Measurements from ENCODE around the gene MYRFL. TPM values are rescaled to one million over a fixed set of nuclear protein-coding genes. Genes with fewer than 3 reads are reported as not detected.

Gene MYRFL
- total RNA-seq, 1 donor from 2014 or later: not detected

- ATAC-seq (peak in 1 of 2 donors; percentile 38), DNase-seq (no peak)
- Histone ChIP-seq H3K4me3 (no peak overlapping the region), H3K27ac (no peak overlapping the region), H3K9me3 (no peaks in the 10 kb centered on the region), H3K27me3 (ENCODE audit: low read depth) (no peaks in the 10 kb centered on the region), H3K4me1 (no peaks in the 10 kb centered on the region), H3K36me3 (no peaks in the 10 kb centered on the region)
- TF ChIP-seq, protein P1, sequence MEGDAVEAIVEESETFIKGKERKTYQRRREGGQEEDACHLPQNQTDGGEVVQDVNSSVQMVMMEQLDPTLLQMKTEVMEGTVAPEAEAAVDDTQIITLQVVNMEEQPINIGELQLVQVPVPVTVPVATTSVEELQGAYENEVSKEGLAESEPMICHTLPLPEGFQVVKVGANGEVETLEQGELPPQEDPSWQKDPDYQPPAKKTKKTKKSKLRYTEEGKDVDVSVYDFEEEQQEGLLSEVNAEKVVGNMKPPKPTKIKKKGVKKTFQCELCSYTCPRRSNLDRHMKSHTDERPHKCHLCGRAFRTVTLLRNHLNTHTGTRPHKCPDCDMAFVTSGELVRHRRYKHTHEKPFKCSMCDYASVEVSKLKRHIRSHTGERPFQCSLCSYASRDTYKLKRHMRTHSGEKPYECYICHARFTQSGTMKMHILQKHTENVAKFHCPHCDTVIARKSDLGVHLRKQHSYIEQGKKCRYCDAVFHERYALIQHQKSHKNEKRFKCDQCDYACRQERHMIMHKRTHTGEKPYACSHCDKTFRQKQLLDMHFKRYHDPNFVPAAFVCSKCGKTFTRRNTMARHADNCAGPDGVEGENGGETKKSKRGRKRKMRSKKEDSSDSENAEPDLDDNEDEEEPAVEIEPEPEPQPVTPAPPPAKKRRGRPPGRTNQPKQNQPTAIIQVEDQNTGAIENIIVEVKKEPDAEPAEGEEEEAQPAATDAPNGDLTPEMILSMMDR (IDR thresholded peaks at IDR 0.05): no peak
- intact Hi-C loops (cut with DNase I): no loop called here
Measured at GRCh38 chr12:69868695-69869094, 43.7 kb downstream of the MYRFL start.

DNA sequence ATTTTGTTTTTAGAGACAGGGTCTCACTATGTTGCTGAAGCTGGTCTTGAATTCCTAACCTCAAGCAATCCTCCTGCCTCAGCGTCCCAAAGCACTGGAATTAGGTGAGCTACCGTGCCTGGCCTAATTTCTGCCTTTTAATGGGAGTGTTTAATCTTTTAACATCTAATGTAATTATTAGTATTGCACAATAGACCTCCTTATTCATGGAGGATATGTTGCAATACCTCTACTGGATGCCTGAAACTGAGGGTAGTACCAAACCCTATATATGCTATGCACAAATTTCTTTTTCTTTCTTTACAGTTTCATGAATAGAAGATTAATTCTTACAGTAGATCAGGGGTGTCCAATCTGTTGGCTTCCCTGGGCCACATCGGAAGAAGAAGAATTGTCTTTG lies 47.8 kb downstream of the MYRFL start:
- Histone ChIP-seq H3K27me3 (ENCODE audit: low read depth) (no peaks in the 10 kb centered on the region), H3K4me3 (no peak overlapping the region), H3K27ac (no peak overlapping the region), H3K36me3 (no peaks in the 10 kb centered on the region), H3K4me1 (no peaks in the 10 kb centered on the region), H3K9me3 (no peaks in the 10 kb centered on the region)
- ATAC-seq (peak in 1 of 2 donors; percentile 51), DNase-seq (no peak)
- intact Hi-C loops (cut with DNase I): no loop called here
- TF ChIP-seq, protein P1 (IDR thresholded peaks at IDR 0.05): no peak

- Histone ChIP-seq H3K4me1 (no peaks in the 10 kb centered on the region), H3K4me3 (no peak overlapping the region), H3K27ac (no peak overlapping the region), H3K27me3 (ENCODE audit: low read depth) (no peaks in the 10 kb centered on the region), H3K36me3 (no peaks in the 10 kb centered on the region), H3K9me3 (no peaks in the 10 kb centered on the region)
- ATAC-seq (no peak), DNase-seq (no peak)
- intact Hi-C loops (cut with DNase I): no loop called here
- TF ChIP-seq, protein P1 (IDR thresholded peaks at IDR 0.05): no peak
Measured at GRCh38 chr12:69873429-69873828, 48.4 kb downstream of the MYRFL start.

DNA sequence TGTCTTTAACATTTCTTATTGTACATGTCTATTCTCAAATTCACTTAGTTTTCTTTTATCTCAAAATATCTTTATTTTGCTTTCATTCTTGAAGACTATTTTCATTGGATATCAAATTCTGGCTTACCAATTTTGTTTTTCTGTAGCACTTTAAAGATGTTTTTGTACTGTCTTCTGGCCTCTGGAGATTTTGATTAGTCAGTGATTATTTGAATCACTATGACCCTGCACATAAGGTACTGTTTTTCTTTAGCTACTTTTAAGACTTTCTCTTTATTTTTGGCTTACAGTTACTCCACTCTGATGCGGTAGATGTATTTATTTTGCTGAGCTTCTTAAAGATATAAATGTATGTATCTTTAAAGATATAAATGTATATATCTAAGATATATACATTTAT lies 49.6 kb downstream of the MYRFL start:
- Histone ChIP-seq H3K4me3 (no peak overlapping the region), H3K4me1 (peaks cover 8% of the 10 kb centered on the region), H3K27me3 (ENCODE audit: low read depth) (no peaks in the 10 kb centered on the region), H3K27ac (no peak overlapping the region), H3K36me3 (no peaks in the 10 kb centered on the region), H3K9me3 (no peaks in the 10 kb centered on the region)
- intact Hi-C loops (cut with DNase I): no loop called here
- ATAC-seq: no peak
- DNase-seq: no peak
- TF ChIP-seq, protein P1 (IDR thresholded peaks at IDR 0.05): no peak

DNA sequence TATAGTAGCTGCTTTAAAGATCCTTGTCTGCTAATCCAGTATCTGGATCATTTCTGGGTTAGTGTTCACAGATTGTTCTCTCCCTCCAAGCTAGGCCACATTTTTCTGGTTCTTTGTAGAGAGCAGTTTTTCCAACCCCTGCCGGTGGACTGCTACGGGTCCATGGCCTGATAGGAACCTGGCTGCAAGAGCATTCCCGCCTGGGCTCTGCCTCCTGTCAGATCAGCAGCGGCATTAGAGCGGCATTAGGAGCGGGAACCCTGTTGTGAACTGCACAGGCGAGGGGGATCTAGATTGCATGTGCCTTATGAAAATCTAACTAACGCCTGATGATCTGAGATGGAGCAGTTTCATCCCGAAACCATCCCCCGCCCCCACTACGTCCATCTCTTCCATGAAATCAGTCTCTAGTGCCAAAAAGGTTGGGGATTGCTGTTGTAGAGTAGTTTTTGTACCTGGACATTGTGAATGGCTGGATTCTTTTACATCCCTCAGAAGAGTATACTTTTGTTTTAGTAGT lies 50.4 kb downstream of the MYRFL start:
- H3K27me3 ChIP-seq (ENCODE audit: low read depth): no peaks in the 10 kb centered on the region
- H3K36me3 ChIP-seq: no peaks in the 10 kb centered on the region
- intact Hi-C loops (cut with DNase I): no loop called here
- ATAC-seq (no peak), DNase-seq (no peak)
- peaks cover 8% of the 10 kb centered on the region for H3K4me1 ChIP-seq
- no peak overlapping the region for H3K27ac ChIP-seq
- H3K4me3 ChIP-seq: no peak overlapping the region
- no peaks in the 10 kb centered on the region for H3K9me3 ChIP-seq
- TF ChIP-seq, protein P1 (IDR thresholded peaks at IDR 0.05): no peak

All from lower lobe of right lung (tissue), 2 donors.